ENCODE results near the gene GLB1L3.
A peak's percentile ranks its signal among the peaks of the same experiment; 100 is the strongest.

GLB1L3 gene, protein sequence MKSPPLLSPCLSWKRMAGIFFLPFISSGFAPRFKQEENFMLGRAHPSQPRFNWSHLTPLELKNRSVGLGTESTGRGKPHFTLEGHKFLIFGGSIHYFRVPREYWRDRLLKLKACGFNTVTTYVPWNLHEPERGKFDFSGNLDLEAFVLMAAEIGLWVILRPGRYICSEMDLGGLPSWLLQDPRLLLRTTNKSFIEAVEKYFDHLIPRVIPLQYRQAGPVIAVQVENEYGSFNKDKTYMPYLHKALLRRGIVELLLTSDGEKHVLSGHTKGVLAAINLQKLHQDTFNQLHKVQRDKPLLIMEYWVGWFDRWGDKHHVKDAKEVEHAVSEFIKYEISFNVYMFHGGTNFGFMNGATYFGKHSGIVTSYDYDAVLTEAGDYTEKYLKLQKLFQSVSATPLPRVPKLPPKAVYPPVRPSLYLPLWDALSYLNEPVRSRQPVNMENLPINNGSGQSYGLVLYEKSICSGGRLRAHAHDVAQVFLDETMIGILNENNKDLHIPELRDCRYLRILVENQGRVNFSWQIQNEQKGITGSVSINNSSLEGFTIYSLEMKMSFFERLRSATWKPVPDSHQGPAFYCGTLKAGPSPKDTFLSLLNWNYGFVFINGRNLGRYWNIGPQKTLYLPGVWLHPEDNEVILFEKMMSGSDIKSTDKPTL

DNA sequence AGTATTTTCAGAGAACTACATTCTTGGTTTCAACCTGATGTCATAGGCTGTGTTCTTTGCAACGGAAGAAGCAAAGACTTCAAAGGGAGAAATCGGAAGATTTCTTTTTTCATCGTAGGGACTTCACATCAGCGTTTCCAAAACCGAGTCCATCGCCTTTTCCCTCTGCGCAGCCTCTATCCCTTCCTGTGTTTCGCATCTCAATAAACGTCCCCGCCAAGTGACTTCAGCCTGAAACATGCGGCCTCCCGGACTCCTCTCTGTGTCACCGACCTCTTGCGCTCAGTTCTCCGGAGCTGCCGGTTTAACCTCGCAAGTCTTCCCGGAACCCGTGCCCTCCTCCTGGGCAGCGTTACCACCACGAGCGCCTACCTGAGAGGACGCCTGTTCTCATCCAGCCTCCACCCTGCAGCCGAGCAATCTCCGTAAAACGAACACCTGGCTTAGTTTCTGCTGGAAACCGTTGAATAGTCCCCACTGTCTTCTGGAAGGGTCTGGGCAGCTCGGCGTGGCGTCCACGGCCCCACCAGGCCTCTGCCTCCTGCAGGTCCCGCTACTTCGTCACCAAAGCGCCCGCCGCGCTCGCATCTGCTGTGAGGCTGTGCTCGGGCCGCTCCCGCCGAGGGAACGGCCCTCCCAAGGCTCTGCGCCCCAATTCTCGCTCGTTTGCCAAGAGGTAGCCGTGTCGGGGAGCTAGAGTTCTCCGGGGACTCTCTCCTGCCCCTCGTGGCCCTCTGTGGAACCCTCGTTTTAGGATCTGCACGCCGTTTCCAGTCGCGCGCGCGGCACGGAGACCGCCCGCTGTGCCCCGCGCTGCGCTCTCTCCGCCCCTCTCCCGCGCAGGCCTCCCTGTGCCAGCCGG is at the start of gene GLB1L3:
Gene GLB1L3, plus strand, starts transcription at position 846 of the 862 bp plus-strand sequence. CDS start 362 bp downstream, outside the sequence.
- DNase-seq = peak; percentile 72 to 81

DNA sequence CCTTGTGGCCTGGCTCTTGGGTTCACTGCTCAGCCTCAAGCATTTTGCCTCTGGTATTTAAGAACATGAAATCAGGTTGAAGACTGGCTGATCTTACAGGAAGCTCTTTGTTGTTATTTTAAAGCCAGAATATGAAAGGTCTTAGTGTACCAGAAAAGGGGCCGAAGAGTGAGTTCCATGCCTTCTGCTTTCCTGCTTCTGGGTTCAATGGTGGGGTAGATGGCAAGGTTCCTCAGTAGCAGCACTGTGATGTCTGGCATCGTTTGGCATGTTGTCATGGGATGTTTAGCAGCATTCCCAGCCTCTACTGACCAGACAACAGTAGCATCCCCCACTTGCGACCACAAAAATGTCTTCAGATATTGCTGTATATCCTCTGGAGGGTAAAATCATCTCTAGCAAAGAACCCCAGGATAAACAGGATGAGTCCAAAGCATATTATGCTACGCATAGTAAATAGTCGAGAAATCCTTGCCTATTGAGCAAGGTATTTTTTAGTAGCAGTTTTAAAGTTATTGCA is 49.3 kb upstream of the GLB1L3 start:
- no peak for DNase-seq

DNA sequence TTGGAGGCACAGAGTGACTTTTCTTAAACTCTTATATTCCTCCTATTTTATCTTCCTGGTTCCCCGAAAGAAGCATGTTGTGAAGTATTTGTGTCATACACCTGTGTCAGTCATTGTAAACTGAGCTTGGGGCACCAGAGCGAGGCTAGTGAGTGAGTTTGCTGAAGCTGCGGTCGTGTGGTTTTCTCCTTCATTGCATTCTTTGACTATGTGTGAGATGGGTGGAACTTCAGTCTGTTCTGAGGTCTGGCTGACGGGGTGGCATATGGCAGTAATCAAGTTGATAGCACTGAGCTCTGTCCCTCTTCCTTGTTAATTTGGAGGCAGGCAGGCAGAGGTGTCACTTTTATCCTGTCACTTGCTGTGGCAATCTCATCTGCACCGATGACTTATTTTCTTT is 47.6 kb upstream of the GLB1L3 start:
- DNase-seq = peak; percentile 37 to 50

DNA sequence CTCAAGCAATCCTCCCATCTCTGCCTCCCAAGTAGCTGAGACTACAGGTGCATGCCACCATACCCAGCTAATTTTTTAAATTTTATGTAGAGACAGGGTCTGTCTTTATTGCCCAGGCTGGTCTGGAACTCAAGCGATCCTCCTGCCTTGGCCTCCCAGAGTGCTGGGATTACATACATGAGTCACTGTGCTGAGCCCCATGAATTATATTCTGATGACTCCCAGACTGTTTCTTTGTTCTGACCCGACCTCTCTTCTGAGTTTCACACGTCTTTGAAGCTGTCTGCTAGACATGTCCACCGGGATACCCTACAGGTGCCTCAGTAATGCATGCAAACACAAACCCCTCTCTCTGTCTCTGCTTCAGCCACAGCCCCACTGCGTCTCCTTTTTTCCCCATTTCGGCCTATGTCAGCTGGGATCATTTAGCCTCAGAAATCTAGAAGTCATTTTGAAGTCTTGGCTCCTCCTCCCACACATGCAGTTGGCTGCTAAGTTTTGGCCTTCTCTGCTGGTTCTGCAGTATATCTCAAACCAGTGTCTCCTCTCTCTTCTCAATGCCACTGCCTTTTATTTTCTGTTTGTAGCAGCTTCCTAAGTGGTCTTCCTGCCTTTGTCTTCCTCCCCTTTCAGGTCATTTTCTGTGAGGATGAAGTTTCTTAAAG is 46.9 kb upstream of the GLB1L3 start:
- no peak for DNase-seq

DNA sequence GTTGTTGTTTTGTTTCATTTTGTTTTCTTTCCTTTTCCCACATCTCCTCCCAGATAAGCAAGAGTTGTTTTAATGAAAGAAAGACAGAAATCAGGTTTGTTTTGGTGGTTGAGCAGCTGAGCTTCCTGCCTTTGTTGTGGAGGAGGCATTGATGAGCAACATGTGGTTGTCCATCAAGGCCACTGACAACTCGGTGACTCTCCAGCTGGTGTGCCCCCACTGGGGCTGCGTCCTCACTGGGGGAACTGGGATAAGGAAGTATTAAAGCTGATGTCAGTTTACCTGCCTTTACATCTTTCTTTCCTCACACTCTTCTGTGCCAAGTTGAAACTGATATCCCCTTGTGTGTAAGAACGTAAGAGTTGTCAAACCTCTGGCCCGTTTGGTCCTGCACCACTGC is 45.8 kb upstream of the GLB1L3 start:
- DNase-seq = no peak

DNA sequence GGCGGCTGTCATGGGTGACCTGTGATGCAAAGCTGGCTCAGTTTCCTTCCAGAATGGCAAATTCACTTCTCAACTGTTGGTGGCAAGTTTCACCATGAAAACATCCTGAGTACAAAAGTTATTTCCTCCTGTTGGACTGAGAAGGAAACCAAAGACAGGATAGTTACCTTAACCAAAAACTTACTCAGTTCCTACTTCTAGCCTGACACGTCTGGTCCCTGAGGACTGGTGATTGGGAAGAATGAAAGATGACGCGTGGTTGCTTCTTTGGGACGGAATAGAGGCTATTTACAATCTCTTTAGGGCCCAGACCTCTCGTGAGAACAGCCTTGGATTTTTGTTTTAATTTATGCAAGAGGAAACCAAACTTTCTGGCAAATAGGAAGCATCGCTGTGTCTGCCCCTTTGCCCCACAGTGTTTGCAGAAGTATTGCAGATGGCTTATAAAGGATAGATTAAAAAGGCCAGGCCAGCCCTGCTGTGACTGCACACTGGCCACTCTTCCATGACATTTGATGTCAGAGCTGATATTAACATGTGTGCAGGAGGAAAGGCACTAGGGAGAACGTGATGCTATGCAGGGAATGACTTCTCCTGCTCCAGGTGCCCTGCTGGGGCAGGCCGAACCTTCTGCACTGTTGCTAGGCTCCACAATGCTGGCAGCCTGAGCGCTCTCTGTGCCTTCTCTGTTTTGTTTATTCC is 44.1 kb upstream of the GLB1L3 start:
- DNase-seq = no peak

DNA sequence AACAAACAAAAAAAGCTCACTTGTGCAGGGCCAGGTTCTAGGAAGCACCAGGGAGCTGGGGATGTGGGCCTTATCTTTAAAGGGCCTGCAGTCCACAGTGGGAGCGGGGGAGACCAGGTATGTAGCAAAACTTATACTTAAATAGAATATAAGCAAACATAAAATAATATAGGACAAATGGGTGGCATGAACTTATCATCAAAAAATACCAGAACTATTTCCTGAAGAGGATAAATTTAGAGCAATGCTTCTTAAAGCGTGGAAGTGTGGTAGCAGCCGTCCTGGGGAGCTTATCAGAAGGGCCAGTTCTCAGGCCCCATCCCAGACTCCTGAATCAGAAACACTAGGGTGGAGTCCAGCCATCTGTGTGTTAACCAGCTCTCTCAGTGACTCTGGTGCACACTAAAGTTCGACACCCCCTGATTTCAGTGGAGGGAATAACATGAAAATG is 42.4 kb upstream of the GLB1L3 start:
- DNase-seq = no peak

DNA sequence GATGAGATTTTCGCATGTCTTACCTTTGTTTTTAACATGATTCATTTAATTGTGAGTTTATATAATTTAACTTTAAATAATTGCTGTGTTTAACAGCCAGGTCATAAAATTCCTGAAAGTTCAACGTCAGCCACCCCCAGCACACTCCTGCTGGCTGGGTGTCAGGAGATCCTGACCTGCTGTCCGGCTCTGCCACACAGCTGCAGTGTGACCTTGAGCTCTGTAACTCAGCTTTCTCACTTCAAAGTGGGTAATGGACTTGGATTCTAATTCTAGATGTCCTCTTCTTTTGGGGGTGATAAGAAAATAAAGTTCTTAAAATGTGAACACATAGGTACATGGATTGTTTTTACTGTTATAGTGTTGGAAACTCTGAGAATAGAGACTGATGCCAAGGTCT is 40.8 kb upstream of the GLB1L3 start:
- DNase-seq = no peak

DNA sequence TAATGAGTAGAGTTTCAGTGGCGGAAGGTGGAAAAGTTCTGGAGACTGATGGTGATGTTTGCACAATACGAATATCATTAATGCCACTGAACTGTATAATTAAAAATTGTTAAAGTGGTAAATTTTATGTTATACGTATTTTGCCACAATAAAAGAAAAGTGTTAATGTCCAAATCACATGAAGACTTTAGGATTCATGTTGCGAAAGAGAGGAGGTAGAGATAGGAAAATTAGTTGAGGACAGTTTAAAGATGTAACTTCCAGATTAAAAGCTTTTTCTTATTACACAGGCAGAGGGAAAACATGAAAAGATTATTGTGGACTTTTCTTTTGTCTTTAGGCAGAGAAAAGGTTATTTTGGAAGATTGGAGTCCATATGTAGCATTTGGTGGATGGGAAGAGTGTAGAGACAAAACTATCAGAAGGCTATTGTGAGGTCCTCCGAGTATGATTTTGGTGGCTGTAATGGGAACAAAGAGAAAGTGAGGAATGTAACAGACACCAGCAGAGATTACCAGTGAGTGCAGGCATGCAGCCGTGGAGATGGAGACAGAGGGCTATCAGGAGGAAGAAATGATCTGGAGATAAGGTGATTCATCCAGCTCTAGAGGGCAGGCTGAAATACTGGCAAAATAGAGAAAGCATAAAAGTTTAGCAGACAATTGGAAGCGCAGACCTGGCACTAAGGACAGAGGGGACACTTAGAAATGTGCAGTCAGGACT is 39.2 kb upstream of the GLB1L3 start:
- DNase-seq = no peak

DNA sequence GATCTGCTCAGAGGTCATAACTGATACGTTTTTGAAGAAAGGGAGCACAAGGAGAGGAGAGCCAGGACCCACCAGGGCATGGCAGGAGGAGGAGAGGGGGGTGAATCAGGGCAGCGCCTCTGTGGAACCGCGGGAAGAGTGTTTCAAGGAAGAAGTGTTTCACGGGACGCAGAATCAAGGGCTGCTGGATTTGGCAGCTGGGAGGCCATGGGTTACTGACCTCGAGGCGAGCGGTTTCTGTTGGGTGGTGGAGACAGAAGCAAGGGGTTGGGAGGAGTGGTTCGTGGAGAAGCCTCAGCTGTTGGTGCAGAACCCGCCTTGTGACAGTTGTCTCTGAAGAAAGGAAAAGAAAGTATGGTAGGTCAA is 38.6 kb upstream of the GLB1L3 start:
- DNase-seq = no peak

DNA sequence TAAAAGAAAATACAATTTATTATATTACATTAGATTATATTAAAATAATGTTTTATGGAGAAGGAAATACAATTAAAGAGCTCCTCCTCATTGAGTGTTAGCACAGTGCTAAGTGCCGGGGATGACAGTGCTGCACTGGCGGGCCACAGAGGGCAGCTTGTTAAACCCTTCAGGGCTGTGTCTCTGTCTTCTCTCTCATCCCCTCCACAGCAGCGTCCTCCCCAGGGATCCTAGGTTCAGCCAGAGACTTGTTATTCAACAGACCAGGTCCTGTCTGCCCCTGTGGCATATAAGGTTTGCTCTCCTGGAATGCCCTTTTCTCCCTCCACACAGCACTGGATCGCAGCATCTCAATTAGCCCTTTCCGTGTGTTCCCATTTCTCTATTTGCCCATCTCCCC is 37.2 kb upstream of the GLB1L3 start:
- no peak for DNase-seq

DNA sequence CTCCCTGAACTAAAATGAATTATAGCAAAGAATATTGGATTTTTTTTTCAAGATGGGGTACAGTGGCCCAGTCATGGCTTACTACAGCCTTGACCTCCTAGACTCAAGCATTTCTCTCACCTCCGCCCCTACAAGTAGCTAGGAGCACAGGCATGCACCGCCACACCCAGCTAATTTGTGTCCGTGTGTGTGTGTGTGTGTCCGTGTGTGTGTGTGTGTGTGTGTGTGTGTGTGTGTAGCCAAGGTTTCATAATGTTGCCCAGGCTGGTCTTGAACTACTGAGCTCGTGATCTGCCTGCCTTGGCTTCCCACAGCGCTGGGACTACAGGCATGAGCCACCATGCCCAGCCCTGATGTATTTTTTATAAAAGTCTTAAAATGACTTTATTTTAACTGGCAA is 35.6 kb upstream of the GLB1L3 start:
- no peak for DNase-seq

DNA sequence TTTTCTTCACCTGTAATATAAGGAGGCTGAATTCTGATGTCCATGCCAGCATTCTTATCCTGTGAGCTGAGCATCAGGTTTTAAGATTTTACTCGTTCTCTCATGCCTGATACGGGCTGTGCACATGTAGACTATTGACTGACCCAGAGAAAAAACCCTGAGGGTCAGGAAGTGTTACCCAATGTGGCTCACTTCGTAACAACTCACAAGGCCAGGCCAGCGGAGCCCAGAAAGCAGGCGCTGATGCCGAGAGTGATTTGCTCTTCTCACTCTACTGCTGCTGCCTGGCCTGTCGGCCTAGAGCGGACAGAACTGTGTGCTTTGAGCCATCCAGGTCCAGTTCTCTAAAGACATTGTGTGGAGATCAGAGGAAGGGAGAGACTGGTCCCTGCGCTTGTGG is 33.8 kb upstream of the GLB1L3 start:
- no peak for DNase-seq

DNA sequence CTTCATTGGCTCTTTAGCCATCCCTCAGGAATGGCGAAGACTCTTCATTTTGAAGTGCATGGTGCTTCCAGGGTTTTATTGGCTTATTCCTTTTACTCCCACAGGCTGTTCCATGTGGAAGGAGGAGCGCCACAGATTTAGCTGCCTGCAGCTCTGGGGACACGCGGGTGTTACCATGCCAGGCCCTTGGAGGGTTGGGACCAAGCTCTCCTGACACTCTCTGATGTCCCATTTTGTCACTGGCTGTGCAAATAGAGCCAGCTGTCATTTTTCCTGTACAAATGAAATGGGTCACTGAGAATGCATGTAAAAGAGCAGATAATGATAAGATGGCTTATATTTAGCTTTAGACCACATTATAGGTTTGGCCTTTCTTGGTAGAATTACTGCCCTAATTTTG is 32.3 kb upstream of the GLB1L3 start:
- DNase-seq = no peak

DNA sequence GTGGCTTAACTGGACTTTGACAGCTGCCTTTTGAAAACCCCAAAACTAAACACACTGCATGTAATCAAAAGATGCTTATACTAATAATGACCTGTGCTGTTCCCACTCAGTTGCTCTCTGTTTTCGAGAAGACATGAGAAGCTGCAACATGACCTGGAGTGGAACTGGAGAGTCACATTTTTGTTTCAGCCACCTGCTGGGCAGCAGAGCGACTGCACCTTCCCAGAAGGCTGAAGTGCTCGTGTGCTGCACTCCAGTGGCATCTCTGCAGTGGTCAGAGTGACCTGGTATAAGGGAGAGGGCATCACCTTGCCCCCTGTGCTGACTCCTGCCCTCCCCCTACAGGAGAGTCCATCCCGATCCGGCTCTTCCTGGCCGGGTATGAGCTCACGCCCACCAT is 31.6 kb upstream of the GLB1L3 start:
- peak in 1 of 2 donors; percentile 25 for DNase-seq

DNA sequence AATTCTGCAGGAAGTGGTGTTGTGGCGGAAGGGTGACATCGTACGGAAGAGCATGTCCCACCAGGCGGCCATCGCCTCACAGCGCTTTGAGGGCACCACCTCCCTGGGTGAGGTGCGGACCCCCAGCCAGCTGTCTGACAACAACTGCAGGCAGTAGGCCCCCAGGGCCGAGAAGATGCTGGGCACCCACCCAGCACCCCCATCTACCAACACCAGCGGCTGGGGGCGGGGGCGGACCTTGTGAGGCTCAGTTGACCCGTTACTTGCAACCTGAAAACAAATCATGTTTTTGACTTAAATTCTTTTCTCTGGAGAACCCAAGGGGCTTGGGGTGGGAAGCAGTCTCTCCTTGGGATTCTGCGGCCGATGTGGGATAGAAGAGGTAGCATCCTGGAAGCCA is 30.7 kb upstream of the GLB1L3 start:
- DNase-seq = no peak

DNA sequence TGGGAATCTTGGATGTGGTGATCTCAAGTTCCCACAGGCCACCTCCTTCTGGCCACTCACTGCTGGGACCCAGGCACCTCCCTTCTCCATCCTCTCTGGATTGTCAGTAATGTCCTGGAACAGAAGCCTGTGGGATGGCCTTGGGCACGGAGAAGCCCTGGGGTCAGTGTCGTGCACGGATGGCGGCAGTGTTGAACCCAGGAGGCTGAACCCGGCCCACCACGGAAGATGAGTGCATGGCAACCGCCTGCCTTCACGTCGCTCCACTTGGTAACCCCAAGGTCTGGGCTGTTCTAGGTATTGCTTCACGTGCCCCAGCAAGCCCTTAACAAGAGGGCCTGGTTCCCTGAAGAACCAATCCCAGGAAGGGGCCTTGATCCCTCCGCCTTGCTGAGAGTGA is 30.1 kb upstream of the GLB1L3 start:
- DNase-seq = no peak

DNA sequence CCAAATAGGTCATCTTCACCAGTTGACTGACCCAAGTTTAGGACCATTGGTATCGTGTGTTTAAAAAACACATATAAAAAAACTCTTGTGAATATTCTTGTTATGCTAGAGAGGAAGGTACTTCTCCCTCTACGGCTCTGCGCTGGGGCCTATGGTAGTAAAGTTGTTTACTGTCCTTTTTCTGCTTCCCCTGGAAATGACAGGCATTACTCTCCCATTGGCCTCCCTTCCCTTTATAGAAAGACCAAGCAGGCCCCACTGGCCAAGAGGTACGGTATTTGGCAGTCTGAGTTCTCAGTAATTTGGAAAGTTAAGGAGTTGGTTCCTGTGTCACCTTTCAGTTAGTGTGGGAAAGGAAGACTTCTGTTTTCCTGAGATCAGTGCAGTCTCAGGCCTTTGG is 29.5 kb upstream of the GLB1L3 start:
- no peak for DNase-seq

DNA sequence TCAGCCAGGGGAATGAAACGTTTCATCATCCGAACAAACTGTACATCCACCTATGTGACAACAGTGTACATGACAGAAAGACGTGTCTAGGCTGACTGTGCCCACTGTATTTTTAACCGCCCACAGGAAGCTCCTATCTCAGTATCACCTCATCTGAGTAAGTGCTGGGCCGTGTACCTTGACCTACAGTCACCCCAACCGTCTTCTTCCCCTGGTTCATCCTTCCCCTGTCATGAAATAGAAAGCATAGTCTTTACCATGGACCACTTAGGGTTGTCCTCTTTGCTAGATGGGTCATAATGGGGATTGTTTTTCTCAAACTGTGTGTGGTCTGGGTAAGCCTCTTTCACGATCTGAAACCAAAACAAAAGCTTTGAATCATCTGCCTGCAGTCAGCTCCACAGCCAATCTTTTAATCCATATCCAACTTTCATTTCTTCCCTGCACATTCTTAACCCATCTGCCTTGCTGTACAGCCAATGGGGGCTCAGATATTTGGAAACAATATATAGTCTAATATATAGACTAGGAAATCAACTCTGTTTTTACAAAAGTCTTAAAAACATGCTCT is 27.2 kb upstream of the GLB1L3 start:
- no peak for DNase-seq

DNA sequence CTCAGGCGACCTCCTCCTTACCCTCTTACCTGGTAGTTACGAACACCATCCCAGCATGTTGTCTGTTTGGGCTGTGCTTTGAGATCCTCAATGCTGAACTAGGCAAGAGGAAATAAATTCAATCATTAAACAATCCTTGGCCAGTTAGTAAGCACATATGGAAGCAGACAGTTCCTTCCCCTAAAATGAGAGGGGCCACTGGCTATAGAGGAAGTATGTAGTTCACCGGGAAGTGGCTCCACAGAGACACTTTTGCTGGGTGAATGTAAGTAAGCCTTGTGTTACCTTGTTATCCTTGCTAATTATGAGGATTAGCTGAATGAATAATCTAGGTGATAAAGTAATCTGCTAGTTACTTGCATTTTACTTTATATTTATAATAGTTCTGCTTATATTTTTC is 25.9 kb upstream of the GLB1L3 start:
- DNase-seq = no peak

DNA sequence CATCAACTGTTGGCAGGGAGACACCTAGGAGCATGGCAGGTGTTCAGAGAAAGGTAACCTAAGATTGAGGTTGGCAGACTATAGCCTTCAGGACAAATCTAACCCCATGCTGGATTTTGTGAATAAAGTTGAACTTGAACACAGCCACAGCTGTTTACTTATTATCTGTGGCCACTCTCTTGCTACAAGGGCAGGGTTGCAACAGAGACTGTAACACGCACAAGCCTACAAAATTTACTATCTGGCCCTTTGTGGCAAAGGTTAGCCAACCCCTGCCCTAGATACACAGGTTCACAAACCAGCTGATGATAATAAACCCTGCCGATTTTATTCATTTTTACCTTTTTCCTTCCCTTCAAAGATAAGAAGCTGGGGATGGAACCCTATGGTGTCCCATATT is 25.5 kb upstream of the GLB1L3 start:
- DNase-seq = no peak

All from CD4-positive, alpha-beta T cell treated with Interleukin-1 beta for 1 hour (primary cell).